NT2/D1 (cell line): ENCODE data around the gene LCOR.

Experiments
- SUZ12 ChIP-seq: IDR thresholded peaks from 2 replicates; pipeline ENCODE4 v1.6.1; 2011; ENCODE audit not compliant: insufficient read length, insufficient read depth; ENCODE audit errors: extremely low read depth
- YY1 ChIP-seq: IDR thresholded peaks from 2 replicates; pipeline ENCODE4 v1.6.1; 2011; ENCODE audit not compliant: insufficient read length, insufficient read depth
- ZNF274 ChIP-seq: IDR thresholded peaks from 2 replicates; pipeline ENCODE4 v1.6.1; 2011; ENCODE audit warnings: mild to moderate bottlenecking, low read depth, low read length

DNA sequence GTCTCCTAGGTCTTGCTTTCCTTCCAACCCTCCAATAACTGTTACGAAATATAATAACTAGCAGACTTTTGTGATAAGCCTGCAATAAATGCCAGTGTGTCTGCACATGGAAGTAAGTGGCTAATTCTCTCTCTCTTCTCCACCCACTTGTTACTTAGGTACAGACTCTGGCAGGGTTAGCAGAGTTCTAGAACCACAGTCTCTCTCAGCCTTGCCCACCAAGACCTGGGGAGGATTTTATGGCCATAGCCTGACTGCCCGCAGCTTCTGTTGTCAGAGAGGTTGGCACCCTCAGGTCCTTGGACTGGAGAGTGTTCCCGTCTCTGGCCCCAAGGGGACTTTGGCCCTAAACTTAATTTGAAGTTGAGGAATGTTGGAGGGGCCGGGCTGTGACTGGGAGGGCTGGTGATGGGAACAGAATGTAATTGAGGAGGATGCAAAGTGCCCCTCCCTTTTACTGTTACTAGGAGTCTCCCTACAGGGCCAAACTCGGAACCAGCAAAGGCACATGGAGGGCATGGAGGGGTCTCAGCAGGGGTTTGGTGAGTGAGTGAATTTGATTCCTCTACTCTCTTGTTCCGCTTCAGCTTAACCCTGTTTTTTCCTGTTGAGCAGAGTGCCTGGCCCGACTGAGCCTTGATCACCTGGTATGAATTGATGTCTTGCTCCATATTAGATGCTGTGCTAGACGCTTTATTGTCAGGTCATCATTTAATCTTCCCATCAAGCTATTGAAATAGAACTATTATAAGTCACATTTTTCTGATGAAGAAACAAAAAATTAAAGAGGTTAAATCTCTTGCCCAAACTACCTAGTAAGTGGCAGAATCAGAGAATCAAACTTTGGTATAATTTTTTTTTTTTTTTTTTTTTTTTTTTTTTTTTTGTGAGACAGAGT lies 37.0 kb upstream of the LCOR start:
- no peak for TF ChIP-seq ZNF274
- TF ChIP-seq YY1: no peak
- TF ChIP-seq SUZ12: no peak
